HCT116 (cell line): ENCODE measurements around the gene SUCLG1. TPM values are rescaled to one million over a fixed set of nuclear protein-coding genes. Genes with fewer than 3 reads are reported as not detected.

ENCODE experiments used
- ATAC-seq: fragments of 200-7000 bp; cut with Tn5 transposase; 2 replicates; pipeline ENCODE4 v1.9.1; 2020; ENCODE audit warnings: mild to moderate bottlenecking, moderate library complexity
- BruUV-seq: library from RNA; stranded (reverse); fragments of 400-500 nt; replicated peaks from 2 replicates; lab custom pipeline; 2021; lab: Mats Ljungman, UMichigan
- CTCF ChIA-PET: fragments of 300-600 bp; sonication (Branson Sonifier 250); formaldehyde crosslinking; loops from one replicate; lab custom pipeline; 2021; ENCODE audit warnings: antibody characterized with exemption; lab: Charles Lee
- POLR2A ChIA-PET: fragments of 300-600, 350-600 bp; sonication (Branson Sonifier 250); formaldehyde crosslinking; loops from one replicate; lab custom pipeline; 2021; ENCODE audit warnings: antibody characterized with exemption; lab: Charles Lee
- RAD21 ChIA-PET, 2 experiments: fragments of 300-600 bp; sonication (Branson Sonifier 250); formaldehyde crosslinking; loops; one replicate each; lab custom pipeline; 2023; ENCODE audit warnings: low total read pairs in 2 of 2; ENCODE audit not compliant: uncharacterized antibody in 2 of 2, unreplicated experiment in 2 of 2, low non-redundant PET in 1 of 2; lab: Charles Lee
- DNase-seq: peaks from one replicate; pipeline ENCODE4 v3.0.0-alpha.2; 2010; ENCODE audit warnings: low read depth, low spot score
- H2AFZ ChIP-seq: fragments of 200-600 bp; shearing (Covaris generic), sonication (generic); 2 replicates; pipeline ENCODE4 v1.6.1; 2017; ENCODE audit warnings: low read depth, mixed run types, mixed read lengths, antibody characterized with exemption, low read length; ENCODE audit not compliant: poor library complexity, severe bottlenecking
- H3K27ac ChIP-seq: 2 replicates; pipeline ENCODE4 v1.5.1; 2012; ENCODE audit warnings: low read depth, low read length
- H3K27me3 ChIP-seq: fragments of 200-600 bp; sonication (generic); 2 replicates; pipeline ENCODE4 v1.6.1; 2016; ENCODE audit warnings: mixed run types, low read length, mixed read lengths; ENCODE audit not compliant: insufficient read depth
- H3K36me3 ChIP-seq, 2 experiments: fragments of 200-500 bp in 1 of 2; fragments of 200-600 bp in 1 of 2; sonication (Bioruptor generic) in 1 of 2; sonication (generic) in 1 of 2; 2 replicates each; pipeline versions ENCODE4 v1.5.1 to v1.6.1; 2014 to 2016; ENCODE audit warnings: low read length in 2 of 2, inconsistent platforms in 1 of 2, mixed read lengths in 1 of 2, mixed run types in 1 of 2; ENCODE audit not compliant: insufficient read depth in 2 of 2, control insufficient read depth in 1 of 2
- H3K4me1 ChIP-seq, 2 experiments: fragments of 200-600 bp in 1 of 2; sonication (generic) in 1 of 2; 2 replicates each; pipeline versions ENCODE4 v1.5.1 to v1.6.1; 2012 to 2017; ENCODE audit warnings: low read length in 2 of 2, inconsistent platforms in 1 of 2, mild to moderate bottlenecking in 1 of 2, mixed read lengths in 1 of 2, mixed run types in 1 of 2, moderate library complexity in 1 of 2; ENCODE audit not compliant: insufficient read depth in 2 of 2, control insufficient read depth in 1 of 2
- H3K4me2 ChIP-seq: fragments of 200-600 bp; sonication (generic); 2 replicates; pipeline ENCODE4 v1.6.1; 2017; ENCODE audit warnings: mixed run types, low read length, mixed read lengths
- H3K4me3 ChIP-seq, 2 experiments: fragments of 200-600 bp in 1 of 2; sonication (generic) in 1 of 2; replicated peaks in 1 of 2; 2 replicates each; pipeline ENCODE4 v1.5.1; 2011 to 2016; ENCODE audit warnings: low read length in 2 of 2, control low read depth in 1 of 2, low read depth in 1 of 2, mild to moderate bottlenecking in 1 of 2, mixed read lengths in 1 of 2, mixed run types in 1 of 2
- H3K79me2 ChIP-seq: fragments of 200-600 bp; sonication (generic); 2 replicates; pipeline ENCODE4 v1.6.1; 2017; ENCODE audit warnings: mild to moderate bottlenecking, mixed run types, low read length, moderate library complexity, mixed read lengths; ENCODE audit not compliant: insufficient read depth
- H3K9ac ChIP-seq: fragments of 200-600 bp; sonication (generic); 2 replicates; pipeline ENCODE4 v1.6.1; 2016; ENCODE audit warnings: low read length, mixed read lengths
- H3K9me2 ChIP-seq: fragments of 200-600 bp; sonication (generic), shearing (Covaris generic); 2 replicates; pipeline ENCODE4 v1.6.1; 2017; ENCODE audit warnings: mixed run types, mild to moderate bottlenecking, moderate library complexity; ENCODE audit not compliant: insufficient read depth
- H3K9me3 ChIP-seq, 2 experiments: fragments of 200-500 bp in 1 of 2; fragments of 200-600 bp in 1 of 2; sonication (Bioruptor generic) in 1 of 2; sonication (generic) in 1 of 2; 2 replicates each; pipeline ENCODE4 v1.6.1; 2014 to 2017; ENCODE audit warnings: low read length in 2 of 2, mixed read lengths in 2 of 2, inconsistent platforms in 1 of 2, low read depth in 1 of 2, mild to moderate bottlenecking in 1 of 2, mixed run types in 1 of 2, moderate library complexity in 1 of 2; ENCODE audit not compliant: control insufficient read depth in 1 of 2, insufficient read depth in 1 of 2
- H4K20me1 ChIP-seq: fragments of 200-600 bp; sonication (generic), shearing (Covaris generic); 2 replicates; pipeline ENCODE4 v1.6.1; 2017; ENCODE audit warnings: mixed run types, mild to moderate bottlenecking, moderate library complexity; ENCODE audit not compliant: insufficient read depth
- CEBPB ChIP-seq: IDR thresholded peaks from 2 replicates; pipeline ENCODE4 v1.6.1; 2012; ENCODE audit warnings: low read depth
- EGR1 ChIP-seq: IDR thresholded peaks from 2 replicates; pipeline ENCODE4 v1.6.1; 2012; ENCODE audit warnings: low read depth
- POLR2A ChIP-seq: IDR thresholded peaks from 2 replicates; pipeline ENCODE4 v1.7.0; 2011; ENCODE audit warnings: borderline replicate concordance; ENCODE audit not compliant: insufficient read depth, insufficient read length; ENCODE audit errors: extremely low read depth
- POLR2AphosphoS5 ChIP-seq: IDR thresholded peaks from 2 replicates; pipeline ENCODE4 v1.6.1; 2011; ENCODE audit warnings: mild to moderate bottlenecking, low read depth, low read length, moderate library complexity
- SP1 ChIP-seq: IDR thresholded peaks from 2 replicates; pipeline ENCODE4 v1.6.1; 2012; ENCODE audit warnings: low read depth
- TCF7L2 ChIP-seq: IDR thresholded peaks from 2 replicates; pipeline ENCODE4 v1.7.0; 2011; ENCODE audit warnings: borderline replicate concordance, inconsistent platforms; ENCODE audit not compliant: insufficient read depth, insufficient read length; ENCODE audit errors: extremely low read depth
- YY1 ChIP-seq: IDR thresholded peaks from 2 replicates; pipeline ENCODE4 v1.6.1; 2011; ENCODE audit warnings: low read length, low read depth, moderate library complexity, mild to moderate bottlenecking; ENCODE audit not compliant: insufficient replicate concordance; ENCODE audit errors: extremely low read depth
- intact Hi-C: fragments of 100-400 bp; cut with micrococcal nuclease; formaldehyde crosslinking; loops from 2 replicates; pipeline ENCODE4 v1.10.0; 2022
- total RNA-seq: library from RNA; stranded (reverse); gene quantifications from one replicate; pipeline ENCODE4 v1.2.1, GENCODE V29; 2021; ENCODE audit not compliant: unreplicated experiment
- TF ChIP-seq, protein P1 (sequence below): IDR thresholded peaks from 2 replicates; pipeline ENCODE4 v1.6.1; 2011; ENCODE audit warnings: mild to moderate bottlenecking, low read length, moderate library complexity; ENCODE audit not compliant: insufficient replicate concordance; ENCODE audit errors: extremely low read depth
- TF ChIP-seq, protein P2 (sequence below): IDR thresholded peaks from 2 replicates; pipeline ENCODE4 v1.6.1; 2012; ENCODE audit warnings: low read depth

SUCLG1 gene
- total RNA-seq, 1 experiment from 2014 or later: 56.3 TPM

DNA sequence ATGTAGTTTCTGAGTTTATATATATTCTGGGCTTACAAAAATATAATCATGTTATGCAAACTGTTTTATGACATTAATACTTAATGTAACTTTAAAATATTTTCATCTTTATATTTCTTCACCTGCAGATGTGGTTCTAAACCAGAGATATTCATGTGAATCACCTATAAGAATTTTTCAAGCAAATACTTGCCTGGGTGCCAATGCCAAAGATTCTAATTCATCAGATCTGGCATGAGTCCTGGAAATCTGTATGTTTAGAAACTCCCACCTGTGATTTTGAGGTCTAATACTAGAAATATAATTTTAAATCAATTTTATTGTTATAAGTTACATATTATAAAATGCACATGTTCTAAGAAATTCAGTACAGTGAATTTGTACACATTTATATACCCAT, 37.3 kb upstream of the SUCLG1 start:
- Histone ChIP-seq H3K79me2 (no peaks in the 10 kb centered on the region), H3K27me3 (no peaks in the 10 kb centered on the region), H2AFZ (no peak overlapping the region), H3K9ac (no peak overlapping the region), H3K36me3 (no peaks in the 10 kb centered on the region), H4K20me1 (no peaks in the 10 kb centered on the region), H3K9me3 (no peaks in the 10 kb centered on the region), H3K27ac (no peak overlapping the region), H3K4me2 (no peak overlapping the region), H3K9me2 (no peaks in the 10 kb centered on the region), H3K4me1 (no peaks in the 10 kb centered on the region; a peak in 1 of 4 replicates), H3K4me3 (no peak overlapping the region)
- no TSS peak for BruUV-seq
- DNase-seq: no peak
- POLR2A ChIA-PET: no interaction called here
- RAD21 ChIA-PET: no interaction called here
- intact Hi-C loops: loop anchor here (1.0 kb wide), 1 partner anchor 802 kb away; no protein-coding TSS in a partner anchor
- CTCF ChIA-PET: interaction anchor here (1.1 kb wide), 1 partner anchor 386 kb away, joined by 4 read pairs; no protein-coding TSS in a partner anchor
- TF ChIP-seq, protein P1, sequence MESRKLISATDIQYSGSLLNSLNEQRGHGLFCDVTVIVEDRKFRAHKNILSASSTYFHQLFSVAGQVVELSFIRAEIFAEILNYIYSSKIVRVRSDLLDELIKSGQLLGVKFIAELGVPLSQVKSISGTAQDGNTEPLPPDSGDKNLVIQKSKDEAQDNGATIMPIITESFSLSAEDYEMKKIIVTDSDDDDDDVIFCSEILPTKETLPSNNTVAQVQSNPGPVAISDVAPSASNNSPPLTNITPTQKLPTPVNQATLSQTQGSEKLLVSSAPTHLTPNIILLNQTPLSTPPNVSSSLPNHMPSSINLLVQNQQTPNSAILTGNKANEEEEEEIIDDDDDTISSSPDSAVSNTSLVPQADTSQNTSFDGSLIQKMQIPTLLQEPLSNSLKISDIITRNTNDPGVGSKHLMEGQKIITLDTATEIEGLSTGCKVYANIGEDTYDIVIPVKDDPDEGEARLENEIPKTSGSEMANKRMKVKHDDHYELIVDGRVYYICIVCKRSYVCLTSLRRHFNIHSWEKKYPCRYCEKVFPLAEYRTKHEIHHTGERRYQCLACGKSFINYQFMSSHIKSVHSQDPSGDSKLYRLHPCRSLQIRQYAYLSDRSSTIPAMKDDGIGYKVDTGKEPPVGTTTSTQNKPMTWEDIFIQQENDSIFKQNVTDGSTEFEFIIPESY: no peak
- no peak for TF ChIP-seq POLR2AphosphoS5
- no peak for TF ChIP-seq EGR1
- no peak for TF ChIP-seq POLR2A
- TF ChIP-seq YY1: no peak
- no peak for TF ChIP-seq CEBPB
- TF ChIP-seq, protein P2, sequence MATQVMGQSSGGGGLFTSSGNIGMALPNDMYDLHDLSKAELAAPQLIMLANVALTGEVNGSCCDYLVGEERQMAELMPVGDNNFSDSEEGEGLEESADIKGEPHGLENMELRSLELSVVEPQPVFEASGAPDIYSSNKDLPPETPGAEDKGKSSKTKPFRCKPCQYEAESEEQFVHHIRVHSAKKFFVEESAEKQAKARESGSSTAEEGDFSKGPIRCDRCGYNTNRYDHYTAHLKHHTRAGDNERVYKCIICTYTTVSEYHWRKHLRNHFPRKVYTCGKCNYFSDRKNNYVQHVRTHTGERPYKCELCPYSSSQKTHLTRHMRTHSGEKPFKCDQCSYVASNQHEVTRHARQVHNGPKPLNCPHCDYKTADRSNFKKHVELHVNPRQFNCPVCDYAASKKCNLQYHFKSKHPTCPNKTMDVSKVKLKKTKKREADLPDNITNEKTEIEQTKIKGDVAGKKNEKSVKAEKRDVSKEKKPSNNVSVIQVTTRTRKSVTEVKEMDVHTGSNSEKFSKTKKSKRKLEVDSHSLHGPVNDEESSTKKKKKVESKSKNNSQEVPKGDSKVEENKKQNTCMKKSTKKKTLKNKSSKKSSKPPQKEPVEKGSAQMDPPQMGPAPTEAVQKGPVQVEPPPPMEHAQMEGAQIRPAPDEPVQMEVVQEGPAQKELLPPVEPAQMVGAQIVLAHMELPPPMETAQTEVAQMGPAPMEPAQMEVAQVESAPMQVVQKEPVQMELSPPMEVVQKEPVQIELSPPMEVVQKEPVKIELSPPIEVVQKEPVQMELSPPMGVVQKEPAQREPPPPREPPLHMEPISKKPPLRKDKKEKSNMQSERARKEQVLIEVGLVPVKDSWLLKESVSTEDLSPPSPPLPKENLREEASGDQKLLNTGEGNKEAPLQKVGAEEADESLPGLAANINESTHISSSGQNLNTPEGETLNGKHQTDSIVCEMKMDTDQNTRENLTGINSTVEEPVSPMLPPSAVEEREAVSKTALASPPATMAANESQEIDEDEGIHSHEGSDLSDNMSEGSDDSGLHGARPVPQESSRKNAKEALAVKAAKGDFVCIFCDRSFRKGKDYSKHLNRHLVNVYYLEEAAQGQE: no peak
- no peak for TF ChIP-seq SP1
- TF ChIP-seq TCF7L2: no peak
- no peak for ATAC-seq
